Nephron (organoid): ENCODE results near the gene DCLRE1B.

Source experiments
- H3K27ac Mint-ChIP-seq, 3 experiments: 2 replicates each; pipeline ENCODE4 v1.8.0; 2020; ENCODE audit warnings: mixed read lengths in 3 of 3, mild to moderate bottlenecking in 2 of 3, moderate library complexity in 1 of 3
- H3K27me3 Mint-ChIP-seq: 2 replicates; pipeline ENCODE4 v1.8.0; 2021; ENCODE audit warnings: low read depth, mild to moderate bottlenecking, moderate library complexity, mixed read lengths
- H3K36me3 Mint-ChIP-seq: 2 replicates; pipeline ENCODE4 v1.8.0; 2020; ENCODE audit warnings: low read depth, mixed read lengths
- H3K4me1 Mint-ChIP-seq: 2 replicates; pipeline ENCODE4 v1.8.0; 2020; ENCODE audit warnings: mixed read lengths
- H3K4me3 Mint-ChIP-seq, 3 experiments: 2 replicates each; pipeline ENCODE4 v1.8.0; 2020; ENCODE audit warnings: mild to moderate bottlenecking in 3 of 3, mixed read lengths in 3 of 3, moderate library complexity in 2 of 3
- H3K9me3 Mint-ChIP-seq: 2 replicates; pipeline ENCODE4 v1.8.0; 2020; ENCODE audit warnings: mixed read lengths
- CTCF ChIP-seq, 3 experiments: fragments of 200-600 bp; sonication (generic); IDR thresholded peaks; one replicate each; pipeline ENCODE4 v1.5.0; 2021; ENCODE audit warnings: antibody characterized with exemption in 3 of 3; ENCODE audit not compliant: unreplicated experiment in 3 of 3

Gene DCLRE1B

GRCh38 chr1:113913312-113913668 lies 8.2 kb downstream of the DCLRE1B start:
- Mint-ChIP-seq H3K4me3 (peak overlapping the region in 2 of 3 experiments; percentile 53 to 58), H3K27me3 (no peaks in the 10 kb centered on the region), H3K27ac (peak overlapping the region; percentile 33 to 81 (median 80)), H3K4me1 (peaks cover 16% of the 10 kb centered on the region), H3K36me3 (peaks cover 10% of the 10 kb centered on the region), H3K9me3 (no peaks in the 10 kb centered on the region)
- TF ChIP-seq CTCF (IDR thresholded peaks at IDR 0.05; ENCODE audit: unreplicated experiment in 3 of 3) = no peak

- no peak for TF ChIP-seq CTCF (IDR thresholded peaks at IDR 0.05; ENCODE audit: unreplicated experiment in 3 of 3)
- Mint-ChIP-seq H3K36me3 (peaks cover 5% of the 10 kb centered on the region), H3K27me3 (no peaks in the 10 kb centered on the region), H3K27ac (no peak overlapping the region), H3K4me3 (no peak overlapping the region), H3K9me3 (no peaks in the 10 kb centered on the region), H3K4me1 (peaks cover 16% of the 10 kb centered on the region)
Observed at GRCh38 chr1:113913887-113914664, 8.9 kb downstream of the DCLRE1B start.

- peaks cover 16% of the 10 kb centered on the region for H3K4me1 Mint-ChIP-seq
- no peaks in the 10 kb centered on the region for H3K36me3 Mint-ChIP-seq
- no peak for TF ChIP-seq CTCF (IDR thresholded peaks at IDR 0.05; ENCODE audit: unreplicated experiment in 3 of 3)
- peaks cover 3% of the 10 kb centered on the region for H3K27me3 Mint-ChIP-seq
- H3K4me3 Mint-ChIP-seq = no peak overlapping the region
- H3K27ac Mint-ChIP-seq = no peak overlapping the region
- H3K9me3 Mint-ChIP-seq = no peaks in the 10 kb centered on the region
Observed at GRCh38 chr1:113916974-113917373, 11.8 kb downstream of the DCLRE1B start.

GRCh38 chr1:113917400-113918082 lies 12.4 kb downstream of the DCLRE1B start:
- H3K4me3 Mint-ChIP-seq = no peak overlapping the region
- peaks cover 13% of the 10 kb centered on the region for H3K4me1 Mint-ChIP-seq
- no peak for TF ChIP-seq CTCF (IDR thresholded peaks at IDR 0.05; ENCODE audit: unreplicated experiment in 3 of 3)
- no peaks in the 10 kb centered on the region for H3K36me3 Mint-ChIP-seq
- no peaks in the 10 kb centered on the region for H3K9me3 Mint-ChIP-seq
- no peak overlapping the region for H3K27ac Mint-ChIP-seq
- H3K27me3 Mint-ChIP-seq = peaks cover 3% of the 10 kb centered on the region

- peaks cover 6% of the 10 kb centered on the region for H3K4me1 Mint-ChIP-seq
- no peak for TF ChIP-seq CTCF (IDR thresholded peaks at IDR 0.05; ENCODE audit: unreplicated experiment in 3 of 3)
- H3K9me3 Mint-ChIP-seq = no peaks in the 10 kb centered on the region
- H3K27ac Mint-ChIP-seq = no peak overlapping the region
- H3K27me3 Mint-ChIP-seq = peaks cover 3% of the 10 kb centered on the region
- H3K36me3 Mint-ChIP-seq = no peaks in the 10 kb centered on the region
- H3K4me3 Mint-ChIP-seq = no peak overlapping the region
Observed at GRCh38 chr1:113918243-113918642, 13.1 kb downstream of the DCLRE1B start.
